IPS-18a (cell line): ENCODE data around the gene TOM1L2.
"Not testable (repeated sequence)": the region's sequence is repeated elsewhere in the genome, so short reads cannot be mapped to it uniquely, and the experiment has no call there.

Experiments used
- H3K27ac ChIP-seq: one replicate; pipeline ENCODE4 v1.5.1; 2013; ENCODE audit warnings: low read length
- H3K27me3 ChIP-seq: one replicate; pipeline ENCODE4 v1.6.1; 2013; ENCODE audit warnings: mild to moderate bottlenecking, low read length; ENCODE audit not compliant: control insufficient read depth, insufficient read depth
- H3K36me3 ChIP-seq: one replicate; pipeline ENCODE4 v1.6.1; 2013; ENCODE audit warnings: low read depth, low read length; ENCODE audit not compliant: control insufficient read depth
- H3K4me1 ChIP-seq: one replicate; pipeline ENCODE4 v1.6.1; 2013; ENCODE audit warnings: low read depth, low read length; ENCODE audit not compliant: control insufficient read depth
- H3K4me3 ChIP-seq: one replicate; pipeline ENCODE4 v1.5.1; 2013; ENCODE audit warnings: low read length
- H3K9ac ChIP-seq: one replicate; pipeline ENCODE4 v1.6.1; 2013; ENCODE audit warnings: mild to moderate bottlenecking, low read length, moderate library complexity
- H3K9me3 ChIP-seq: one replicate; pipeline ENCODE4 v1.6.1; 2013; ENCODE audit warnings: low read depth, low read length; ENCODE audit not compliant: control insufficient read depth

The TOM1L2 gene

GRCh38 chr17:17913695-17914332 is 58.4 kb downstream of the TOM1L2 start:
- no peaks in the 10 kb centered on the region for H3K36me3 ChIP-seq
- H3K27ac ChIP-seq: no peak overlapping the region
- no peaks in the 10 kb centered on the region for H3K27me3 ChIP-seq
- H3K9ac ChIP-seq: no peak overlapping the region
- peaks cover 7% of the 10 kb centered on the region for H3K4me1 ChIP-seq
- no peak overlapping the region for H3K4me3 ChIP-seq
- no peaks in the 10 kb centered on the region for H3K9me3 ChIP-seq

DNA sequence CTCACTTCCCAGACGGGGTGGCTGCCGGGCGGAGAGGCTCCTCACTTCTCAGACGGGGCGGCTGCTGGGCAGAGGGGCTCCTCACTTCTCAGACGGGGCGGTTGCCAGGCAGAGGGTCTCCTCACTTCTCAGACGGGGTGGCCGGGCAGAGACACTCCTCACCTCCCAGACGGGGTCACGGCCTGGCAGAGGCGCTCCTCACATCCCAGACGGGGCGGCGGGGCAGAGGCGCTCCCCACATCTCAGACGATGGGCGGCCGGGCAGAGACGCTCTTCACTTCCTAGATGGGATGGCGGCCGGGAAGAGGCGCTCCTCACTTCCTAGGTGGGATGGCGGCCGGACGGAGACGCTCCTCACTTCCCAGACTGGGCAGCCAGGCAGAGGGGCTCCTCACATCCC is 59.9 kb downstream of the TOM1L2 start:
- H3K27me3 ChIP-seq, H3K9me3 ChIP-seq, H3K36me3 ChIP-seq, H3K9ac ChIP-seq, H3K4me1 ChIP-seq, H3K27ac ChIP-seq, H3K4me3 ChIP-seq: not testable (repeated sequence)

DNA sequence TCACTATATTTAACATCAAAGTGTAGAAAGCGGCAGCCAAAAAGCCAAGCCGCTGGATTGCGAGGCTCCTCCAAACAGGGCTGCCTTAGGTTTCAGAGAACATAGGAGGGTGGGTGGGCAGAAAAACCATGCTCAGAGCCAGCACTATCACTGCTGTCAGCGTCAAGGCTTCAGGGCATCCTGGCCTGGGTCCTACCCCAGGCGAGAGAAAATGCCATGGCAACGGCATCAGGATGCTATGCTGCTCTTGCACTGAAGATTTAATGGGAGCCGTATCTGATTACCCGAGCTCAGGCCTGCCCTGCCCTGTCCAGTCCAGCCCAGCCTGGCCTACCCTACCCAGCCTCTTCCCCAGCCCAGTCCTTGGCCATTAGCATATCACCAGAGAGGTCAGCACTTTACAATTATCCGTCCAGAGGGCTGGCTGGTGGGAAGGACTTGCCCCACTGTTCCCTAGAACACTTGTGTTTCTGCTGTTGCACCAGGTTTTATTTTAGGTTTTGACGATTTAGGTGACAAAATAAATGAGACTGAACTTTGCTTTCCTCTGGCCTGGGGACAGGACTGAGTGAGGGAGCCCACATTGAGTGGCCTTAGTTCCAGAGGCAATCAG is 61.1 kb downstream of the TOM1L2 start:
- H3K27me3 ChIP-seq: no peaks in the 10 kb centered on the region
- no peak overlapping the region for H3K9ac ChIP-seq
- H3K4me1 ChIP-seq: peaks cover 7% of the 10 kb centered on the region
- H3K4me3 ChIP-seq: no peak overlapping the region
- H3K27ac ChIP-seq: no peak overlapping the region
- H3K9me3 ChIP-seq: no peaks in the 10 kb centered on the region
- no peaks in the 10 kb centered on the region for H3K36me3 ChIP-seq

- H3K9ac ChIP-seq: no peak overlapping the region
- H3K4me1 ChIP-seq: peaks cover 7% of the 10 kb centered on the region
- H3K36me3 ChIP-seq: no peaks in the 10 kb centered on the region
- no peak overlapping the region for H3K4me3 ChIP-seq
- H3K27ac ChIP-seq: no peak overlapping the region
- H3K9me3 ChIP-seq: no peaks in the 10 kb centered on the region
- H3K27me3 ChIP-seq: no peaks in the 10 kb centered on the region
Observed at GRCh38 chr17:17910060-17910459, 62.1 kb downstream of the TOM1L2 start.

- no peaks in the 10 kb centered on the region for H3K36me3 ChIP-seq
- H3K27ac ChIP-seq: no peak overlapping the region
- no peaks in the 10 kb centered on the region for H3K9me3 ChIP-seq
- no peaks in the 10 kb centered on the region for H3K27me3 ChIP-seq
- H3K4me3 ChIP-seq: no peak overlapping the region
- no peak overlapping the region for H3K9ac ChIP-seq
- peaks cover 3% of the 10 kb centered on the region for H3K4me1 ChIP-seq
Observed at GRCh38 chr17:17909078-17909477, 63.1 kb downstream of the TOM1L2 start.

DNA sequence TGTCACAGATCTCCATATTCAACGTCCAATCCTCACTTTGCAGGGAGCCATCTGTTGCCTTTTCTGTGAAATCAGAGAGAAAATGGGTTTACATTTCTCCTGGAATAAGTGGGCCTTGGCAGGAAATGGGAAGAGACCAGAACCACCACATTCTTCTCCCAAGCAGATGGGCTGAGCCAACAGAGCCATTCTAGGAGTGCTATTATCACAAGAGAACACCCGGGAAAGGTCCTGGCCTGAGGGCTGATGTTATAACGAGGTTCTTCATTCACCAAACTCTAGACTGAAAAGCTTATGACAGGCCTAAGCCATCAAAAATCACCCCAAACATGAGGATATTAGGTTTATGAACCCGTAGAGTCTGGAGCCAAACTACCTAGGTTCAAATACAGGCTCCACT is 64.7 kb downstream of the TOM1L2 start:
- Histone ChIP-seq H3K27ac (no peak overlapping the region), H3K9me3 (no peaks in the 10 kb centered on the region), H3K4me1 (no peaks in the 10 kb centered on the region), H3K36me3 (no peaks in the 10 kb centered on the region), H3K27me3 (no peaks in the 10 kb centered on the region), H3K4me3 (no peak overlapping the region), H3K9ac (no peak overlapping the region)

DNA sequence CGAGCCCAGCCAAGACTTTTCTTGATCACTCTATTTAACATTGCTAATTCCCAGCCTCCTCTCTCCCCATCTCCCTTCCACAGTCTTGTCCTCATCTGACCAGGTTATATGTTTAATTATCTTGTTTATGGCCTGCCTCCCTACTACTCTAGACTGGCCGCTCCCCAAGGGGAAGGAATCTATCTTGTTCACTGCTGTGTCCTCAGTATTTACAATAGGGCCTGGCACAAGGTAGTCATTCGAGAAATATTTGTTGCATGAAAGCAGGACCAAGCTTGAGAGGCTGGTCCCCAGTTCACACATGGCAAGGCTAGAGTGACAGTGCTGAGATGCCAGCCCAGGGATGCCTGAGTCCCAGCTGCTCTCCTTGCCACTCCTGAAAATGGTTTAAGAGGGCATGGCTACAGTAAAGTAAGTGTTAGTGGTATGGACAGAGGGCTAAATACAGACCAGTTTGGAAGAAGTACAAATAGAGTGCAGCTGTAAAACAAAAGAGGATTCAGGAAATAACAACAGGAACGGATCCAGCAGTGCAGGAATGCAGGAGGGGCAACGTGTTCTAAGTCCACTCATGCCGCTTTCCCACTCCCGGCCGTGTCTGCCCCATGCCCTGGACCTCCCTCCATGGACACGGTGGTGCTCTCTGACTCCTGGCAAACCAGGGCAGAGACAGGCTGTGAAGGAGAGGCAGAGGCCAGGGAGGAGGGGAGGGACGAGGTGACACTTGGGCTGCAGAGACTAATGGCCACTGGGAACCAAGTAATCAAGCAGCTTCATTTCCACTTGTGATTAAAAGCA is 65.6 kb downstream of the TOM1L2 start:
- Histone ChIP-seq H3K4me3 (no peak overlapping the region), H3K27ac (no peak overlapping the region), H3K4me1 (no peaks in the 10 kb centered on the region), H3K9ac (no peak overlapping the region), H3K27me3 (no peaks in the 10 kb centered on the region), H3K36me3 (no peaks in the 10 kb centered on the region), H3K9me3 (no peaks in the 10 kb centered on the region)

GRCh38 chr17:17905036-17905320 is 67.2 kb downstream of the TOM1L2 start:
- Histone ChIP-seq H3K27ac (no peak overlapping the region), H3K4me3 (no peak overlapping the region), H3K9ac (no peak overlapping the region), H3K4me1 (no peaks in the 10 kb centered on the region), H3K27me3 (no peaks in the 10 kb centered on the region), H3K36me3 (no peaks in the 10 kb centered on the region), H3K9me3 (no peaks in the 10 kb centered on the region)

DNA sequence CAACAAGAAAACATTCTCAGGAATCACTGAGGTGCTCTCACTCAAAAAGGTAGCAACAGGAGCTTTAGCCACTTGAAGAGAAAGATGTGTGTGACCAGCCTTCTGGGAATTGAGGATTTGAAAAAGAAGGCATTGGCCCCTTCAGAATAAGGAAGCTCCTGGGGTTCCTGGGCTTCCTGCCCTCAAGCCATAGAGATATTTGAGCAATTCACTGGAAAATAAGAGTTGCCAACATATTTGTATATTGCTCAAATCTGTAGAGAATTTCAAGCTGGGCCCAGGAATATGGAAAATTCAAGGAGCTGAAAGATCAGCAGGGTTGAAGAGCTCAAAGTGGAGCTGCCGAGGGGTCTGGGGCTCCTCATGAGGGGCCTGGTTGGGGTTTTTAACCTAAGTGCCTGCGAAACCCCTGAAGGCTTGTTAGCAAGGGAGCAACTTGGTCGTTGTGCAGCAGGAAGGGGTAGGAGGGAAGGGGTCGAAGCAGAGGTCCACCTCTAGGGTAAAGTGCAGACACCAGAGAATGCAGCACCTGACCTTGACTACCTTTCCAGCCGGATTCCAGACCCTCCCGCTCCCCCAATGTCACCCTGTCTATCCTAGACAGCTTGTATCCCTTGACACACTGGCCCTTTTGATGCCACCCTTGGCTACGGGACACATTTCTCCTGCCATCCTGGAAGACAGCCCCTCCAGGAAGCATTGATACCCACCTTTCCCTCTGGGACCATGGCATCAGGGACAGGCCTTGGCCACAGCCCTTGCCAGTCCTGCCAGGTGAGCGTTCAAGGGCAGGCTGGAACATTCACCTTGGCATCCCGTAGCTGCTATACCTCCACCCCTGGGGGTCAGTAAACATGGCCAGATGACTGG is 67.8 kb downstream of the TOM1L2 start:
- Histone ChIP-seq H3K4me3 (no peak overlapping the region), H3K27ac (no peak overlapping the region), H3K9ac (no peak overlapping the region), H3K9me3 (no peaks in the 10 kb centered on the region), H3K4me1 (no peaks in the 10 kb centered on the region), H3K36me3 (no peaks in the 10 kb centered on the region), H3K27me3 (no peaks in the 10 kb centered on the region)

- H3K27me3 ChIP-seq: no peaks in the 10 kb centered on the region
- no peak overlapping the region for H3K9ac ChIP-seq
- no peak overlapping the region for H3K27ac ChIP-seq
- no peaks in the 10 kb centered on the region for H3K36me3 ChIP-seq
- no peaks in the 10 kb centered on the region for H3K4me1 ChIP-seq
- H3K9me3 ChIP-seq: no peaks in the 10 kb centered on the region
- no peak overlapping the region for H3K4me3 ChIP-seq
Observed at GRCh38 chr17:17902877-17903276, 69.3 kb downstream of the TOM1L2 start.

DNA sequence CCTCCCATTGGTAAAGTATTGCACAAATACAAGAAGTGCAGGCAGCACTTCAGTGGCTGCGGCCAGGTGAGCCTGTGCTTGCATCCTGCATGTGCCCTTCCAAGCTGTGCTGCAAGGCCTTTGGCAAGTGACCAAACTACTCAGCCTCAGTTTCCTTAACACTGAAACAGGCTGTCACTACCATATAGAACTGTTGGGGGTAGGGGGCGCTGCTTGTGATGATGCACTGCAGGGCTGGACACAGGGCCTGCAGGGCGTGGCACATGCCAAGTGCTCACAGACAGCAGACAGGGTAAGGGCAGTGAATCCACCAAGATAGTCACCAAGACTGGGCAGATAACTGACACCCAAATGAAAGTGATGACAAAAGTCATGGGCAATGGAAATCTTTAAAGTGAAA is 69.8 kb downstream of the TOM1L2 start:
- Histone ChIP-seq H3K4me3 (no peak overlapping the region), H3K9ac (no peak overlapping the region), H3K4me1 (no peaks in the 10 kb centered on the region), H3K9me3 (no peaks in the 10 kb centered on the region), H3K27me3 (no peaks in the 10 kb centered on the region), H3K36me3 (no peaks in the 10 kb centered on the region), H3K27ac (no peak overlapping the region)
